Osteocyte (in vitro differentiated cells): ENCODE data around the gene ASIC5. TPM values are rescaled to one million over a fixed set of nuclear protein-coding genes. Genes with fewer than 3 reads are reported as not detected.

ENCODE experiments used
- DNase-seq: peaks from one replicate; pipeline ENCODE4 v3.0.0; 2021; ENCODE audit warnings: mixed read lengths; ENCODE audit not compliant: unreplicated experiment; ENCODE audit errors: extremely low spot score
- H3K27ac Mint-ChIP-seq: one replicate; pipeline ENCODE4 v1.8.0; 2021; ENCODE audit warnings: mild to moderate bottlenecking, mixed read lengths; ENCODE audit not compliant: unreplicated experiment
- H3K27me3 Mint-ChIP-seq: one replicate; pipeline ENCODE4 v1.8.0; 2021; ENCODE audit warnings: mixed read lengths; ENCODE audit not compliant: unreplicated experiment
- H3K36me3 Mint-ChIP-seq: one replicate; pipeline ENCODE4 v1.8.0; 2021; ENCODE audit warnings: mixed read lengths; ENCODE audit not compliant: unreplicated experiment
- H3K4me1 Mint-ChIP-seq: one replicate; pipeline ENCODE4 v1.8.0; 2021; ENCODE audit warnings: mixed read lengths; ENCODE audit not compliant: unreplicated experiment
- H3K4me3 Mint-ChIP-seq: one replicate; pipeline ENCODE4 v1.8.0; 2021; ENCODE audit warnings: mild to moderate bottlenecking, moderate library complexity, mixed read lengths; ENCODE audit not compliant: unreplicated experiment
- H3K9me3 Mint-ChIP-seq: one replicate; pipeline ENCODE4 v1.8.0; 2021; ENCODE audit warnings: mixed read lengths; ENCODE audit not compliant: unreplicated experiment
- CTCF ChIP-seq: fragments of 200-600 bp; sonication (generic); IDR thresholded peaks from 2 replicates; pipeline ENCODE4 v1.5.0; 2021; ENCODE audit warnings: antibody characterized with exemption, mild to moderate bottlenecking, moderate library complexity
- total RNA-seq: library from RNA; stranded (reverse); gene quantifications from 2 replicates; pipeline ENCODE4 v1.2.1, GENCODE V29; 2021

The ASIC5 gene
- total RNA-seq, 1 donor from 2014 or later, result not detected

- Mint-ChIP-seq H3K36me3 (peaks cover 26% of the 10 kb centered on the region), H3K27me3 (no peaks in the 10 kb centered on the region), H3K4me1 (peaks cover 18% of the 10 kb centered on the region), H3K4me3 (no peak overlapping the region), H3K27ac (no peak overlapping the region), H3K9me3 (no peaks in the 10 kb centered on the region)
- TF ChIP-seq CTCF, result no peak
- no peak for DNase-seq
Observed at GRCh38 chr4:155789391-155789790, 76.7 kb downstream of the ASIC5 start.

- Mint-ChIP-seq H3K4me1 (peaks cover 18% of the 10 kb centered on the region), H3K27ac (no peak overlapping the region), H3K4me3 (no peak overlapping the region), H3K9me3 (no peaks in the 10 kb centered on the region), H3K27me3 (no peaks in the 10 kb centered on the region), H3K36me3 (peaks cover 20% of the 10 kb centered on the region)
- TF ChIP-seq CTCF, result peak; percentile 77
- no peak for DNase-seq
Observed at GRCh38 chr4:155787113-155787710, 78.9 kb downstream of the ASIC5 start.

- H3K36me3 Mint-ChIP-seq, result peaks cover 17% of the 10 kb centered on the region
- H3K27me3 Mint-ChIP-seq, result no peaks in the 10 kb centered on the region
- H3K4me1 Mint-ChIP-seq, result peaks cover 18% of the 10 kb centered on the region
- H3K9me3 Mint-ChIP-seq, result no peaks in the 10 kb centered on the region
- no peak overlapping the region for H3K4me3 Mint-ChIP-seq
- TF ChIP-seq CTCF, result no peak
- DNase-seq, result no peak
- no peak overlapping the region for H3K27ac Mint-ChIP-seq
Observed at GRCh38 chr4:155785828-155786227, 80.2 kb downstream of the ASIC5 start.

GRCh38 chr4:155784637-155785036 lies 81.4 kb downstream of the ASIC5 start:
- H3K36me3 Mint-ChIP-seq, result peaks cover 20% of the 10 kb centered on the region
- no peak for TF ChIP-seq CTCF
- H3K4me1 Mint-ChIP-seq, result peaks cover 20% of the 10 kb centered on the region
- H3K27ac Mint-ChIP-seq, result no peak overlapping the region
- DNase-seq, result no peak
- H3K27me3 Mint-ChIP-seq, result no peaks in the 10 kb centered on the region
- no peaks in the 10 kb centered on the region for H3K9me3 Mint-ChIP-seq
- H3K4me3 Mint-ChIP-seq, result no peak overlapping the region

GRCh38 chr4:155781249-155781831 lies 84.7 kb downstream of the ASIC5 start:
- no peak overlapping the region for H3K4me3 Mint-ChIP-seq
- H3K4me1 Mint-ChIP-seq, result peaks cover 19% of the 10 kb centered on the region
- TF ChIP-seq CTCF, result no peak
- no peak for DNase-seq
- H3K9me3 Mint-ChIP-seq, result no peaks in the 10 kb centered on the region
- H3K36me3 Mint-ChIP-seq, result peaks cover 18% of the 10 kb centered on the region
- H3K27ac Mint-ChIP-seq, result no peak overlapping the region
- H3K27me3 Mint-ChIP-seq, result no peaks in the 10 kb centered on the region
